ENCODE measurements around the gene SERPINB8. TPM values are rescaled to one million over a fixed set of nuclear protein-coding genes. Genes with fewer than 3 reads are reported as not detected.

Gene SERPINB8
- total and polyA plus RNA-seq, 2 of the 13 experiments (the other 11 are each of a cell fraction or from before 2014, with no cell fraction given) = 0.95 to 2.2 TPM

- TF ChIP-seq, protein P1, sequence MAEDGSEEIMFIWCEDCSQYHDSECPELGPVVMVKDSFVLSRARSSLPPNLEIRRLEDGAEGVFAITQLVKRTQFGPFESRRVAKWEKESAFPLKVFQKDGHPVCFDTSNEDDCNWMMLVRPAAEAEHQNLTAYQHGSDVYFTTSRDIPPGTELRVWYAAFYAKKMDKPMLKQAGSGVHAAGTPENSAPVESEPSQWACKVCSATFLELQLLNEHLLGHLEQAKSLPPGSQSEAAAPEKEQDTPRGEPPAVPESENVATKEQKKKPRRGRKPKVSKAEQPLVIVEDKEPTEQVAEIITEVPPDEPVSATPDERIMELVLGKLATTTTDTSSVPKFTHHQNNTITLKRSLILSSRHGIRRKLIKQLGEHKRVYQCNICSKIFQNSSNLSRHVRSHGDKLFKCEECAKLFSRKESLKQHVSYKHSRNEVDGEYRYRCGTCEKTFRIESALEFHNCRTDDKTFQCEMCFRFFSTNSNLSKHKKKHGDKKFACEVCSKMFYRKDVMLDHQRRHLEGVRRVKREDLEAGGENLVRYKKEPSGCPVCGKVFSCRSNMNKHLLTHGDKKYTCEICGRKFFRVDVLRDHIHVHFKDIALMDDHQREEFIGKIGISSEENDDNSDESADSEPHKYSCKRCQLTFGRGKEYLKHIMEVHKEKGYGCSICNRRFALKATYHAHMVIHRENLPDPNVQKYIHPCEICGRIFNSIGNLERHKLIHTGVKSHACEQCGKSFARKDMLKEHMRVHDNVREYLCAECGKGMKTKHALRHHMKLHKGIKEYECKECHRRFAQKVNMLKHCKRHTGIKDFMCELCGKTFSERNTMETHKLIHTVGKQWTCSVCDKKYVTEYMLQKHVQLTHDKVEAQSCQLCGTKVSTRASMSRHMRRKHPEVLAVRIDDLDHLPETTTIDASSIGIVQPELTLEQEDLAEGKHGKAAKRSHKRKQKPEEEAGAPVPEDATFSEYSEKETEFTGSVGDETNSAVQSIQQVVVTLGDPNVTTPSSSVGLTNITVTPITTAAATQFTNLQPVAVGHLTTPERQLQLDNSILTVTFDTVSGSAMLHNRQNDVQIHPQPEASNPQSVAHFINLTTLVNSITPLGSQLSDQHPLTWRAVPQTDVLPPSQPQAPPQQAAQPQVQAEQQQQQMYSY (CRISPR knock-in tag; IDR thresholded peaks at IDR 0.05) = no peak
- peak; percentile 54; the same call in 1 of the 2 replicates for TF ChIP-seq ZFP90 (CRISPR knock-in tag; IDR thresholded peaks at IDR 0.05; ENCODE audit: borderline replicate concordance)
- no peak for TF ChIP-seq ZKSCAN5 (CRISPR knock-in tag; IDR thresholded peaks at IDR 0.05)
- TF ChIP-seq HOXA3 (CRISPR knock-in tag; IDR thresholded peaks at IDR 0.05) = peak; percentile 44; the same call in 1 of the 2 replicates
- TF ChIP-seq, protein P2, sequence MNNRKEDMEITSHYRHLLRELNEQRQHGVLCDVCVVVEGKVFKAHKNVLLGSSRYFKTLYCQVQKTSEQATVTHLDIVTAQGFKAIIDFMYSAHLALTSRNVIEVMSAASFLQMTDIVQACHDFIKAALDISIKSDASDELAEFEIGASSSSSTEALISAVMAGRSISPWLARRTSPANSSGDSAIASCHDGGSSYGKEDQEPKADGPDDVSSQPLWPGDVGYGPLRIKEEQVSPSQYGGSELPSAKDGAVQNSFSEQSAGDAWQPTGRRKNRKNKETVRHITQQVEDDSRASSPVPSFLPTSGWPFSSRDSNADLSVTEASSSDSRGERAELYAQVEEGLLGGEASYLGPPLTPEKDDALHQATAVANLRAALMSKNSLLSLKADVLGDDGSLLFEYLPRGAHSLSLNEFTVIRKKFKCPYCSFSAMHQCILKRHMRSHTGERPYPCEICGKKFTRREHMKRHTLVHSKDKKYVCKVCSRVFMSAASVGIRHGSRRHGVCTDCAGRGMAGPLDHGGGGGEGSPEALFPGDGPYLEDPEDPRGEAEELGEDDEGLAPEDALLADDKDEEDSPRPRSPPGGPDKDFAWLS (CRISPR knock-in tag; IDR thresholded peaks at IDR 0.05; ENCODE audit: borderline replicate concordance) = no peak
- 0 out of 2 replicates have a peak, but pooled peaks have one; percentile 17 for TF ChIP-seq FOXP4 (CRISPR knock-in tag; IDR thresholded peaks at IDR 0.05)
- no peak for TF ChIP-seq RFX1 (IDR thresholded peaks at IDR 0.05)
- TF ChIP-seq KAT7 (CRISPR knock-in tag; IDR thresholded peaks at IDR 0.05; ENCODE audit: borderline replicate concordance) = peak; percentile 65; the same call in 1 of the 2 replicates
- TF ChIP-seq, protein P3, sequence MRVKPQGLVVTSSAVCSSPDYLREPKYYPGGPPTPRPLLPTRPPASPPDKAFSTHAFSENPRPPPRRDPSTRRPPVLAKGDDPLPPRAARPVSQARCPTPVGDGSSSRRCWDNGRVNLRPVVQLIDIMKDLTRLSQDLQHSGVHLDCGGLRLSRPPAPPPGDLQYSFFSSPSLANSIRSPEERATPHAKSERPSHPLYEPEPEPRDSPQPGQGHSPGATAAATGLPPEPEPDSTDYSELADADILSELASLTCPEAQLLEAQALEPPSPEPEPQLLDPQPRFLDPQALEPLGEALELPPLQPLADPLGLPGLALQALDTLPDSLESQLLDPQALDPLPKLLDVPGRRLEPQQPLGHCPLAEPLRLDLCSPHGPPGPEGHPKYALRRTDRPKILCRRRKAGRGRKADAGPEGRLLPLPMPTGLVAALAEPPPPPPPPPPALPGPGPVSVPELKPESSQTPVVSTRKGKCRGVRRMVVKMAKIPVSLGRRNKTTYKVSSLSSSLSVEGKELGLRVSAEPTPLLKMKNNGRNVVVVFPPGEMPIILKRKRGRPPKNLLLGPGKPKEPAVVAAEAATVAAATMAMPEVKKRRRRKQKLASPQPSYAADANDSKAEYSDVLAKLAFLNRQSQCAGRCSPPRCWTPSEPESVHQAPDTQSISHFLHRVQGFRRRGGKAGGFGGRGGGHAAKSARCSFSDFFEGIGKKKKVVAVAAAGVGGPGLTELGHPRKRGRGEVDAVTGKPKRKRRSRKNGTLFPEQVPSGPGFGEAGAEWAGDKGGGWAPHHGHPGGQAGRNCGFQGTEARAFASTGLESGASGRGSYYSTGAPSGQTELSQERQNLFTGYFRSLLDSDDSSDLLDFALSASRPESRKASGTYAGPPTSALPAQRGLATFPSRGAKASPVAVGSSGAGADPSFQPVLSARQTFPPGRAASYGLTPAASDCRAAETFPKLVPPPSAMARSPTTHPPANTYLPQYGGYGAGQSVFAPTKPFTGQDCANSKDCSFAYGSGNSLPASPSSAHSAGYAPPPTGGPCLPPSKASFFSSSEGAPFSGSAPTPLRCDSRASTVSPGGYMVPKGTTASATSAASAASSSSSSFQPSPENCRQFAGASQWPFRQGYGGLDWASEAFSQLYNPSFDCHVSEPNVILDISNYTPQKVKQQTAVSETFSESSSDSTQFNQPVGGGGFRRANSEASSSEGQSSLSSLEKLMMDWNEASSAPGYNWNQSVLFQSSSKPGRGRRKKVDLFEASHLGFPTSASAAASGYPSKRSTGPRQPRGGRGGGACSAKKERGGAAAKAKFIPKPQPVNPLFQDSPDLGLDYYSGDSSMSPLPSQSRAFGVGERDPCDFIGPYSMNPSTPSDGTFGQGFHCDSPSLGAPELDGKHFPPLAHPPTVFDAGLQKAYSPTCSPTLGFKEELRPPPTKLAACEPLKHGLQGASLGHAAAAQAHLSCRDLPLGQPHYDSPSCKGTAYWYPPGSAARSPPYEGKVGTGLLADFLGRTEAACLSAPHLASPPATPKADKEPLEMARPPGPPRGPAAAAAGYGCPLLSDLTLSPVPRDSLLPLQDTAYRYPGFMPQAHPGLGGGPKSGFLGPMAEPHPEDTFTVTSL (CRISPR knock-in tag; IDR thresholded peaks at IDR 0.05; ENCODE audit: borderline replicate concordance) = no peak
- no peak for TF ChIP-seq ZNF235 (CRISPR knock-in tag; IDR thresholded peaks at IDR 0.05; ENCODE audit: borderline replicate concordance)
- TF ChIP-seq NFKB2 (CRISPR knock-in tag; IDR thresholded peaks at IDR 0.05; ENCODE audit: borderline replicate concordance) = peak; percentile 10; the same call in 1 of the 2 replicates
- peak; percentile 74 for TF ChIP-seq NFYC (CRISPR knock-in tag; IDR thresholded peaks at IDR 0.05)
- TF ChIP-seq MAFK (conservative IDR thresholded peaks at IDR 0.05 in 1 of 2, IDR thresholded peaks at IDR 0.05 in 1 of 2; ENCODE audit: low read length in 2 of 2) = no peak
- no peak for TF ChIP-seq PITX1 (CRISPR knock-in tag; IDR thresholded peaks at IDR 0.05)
- peak; percentile 54; the same call in 1 of the 2 replicates for TF ChIP-seq RFXAP (CRISPR knock-in tag; IDR thresholded peaks at IDR 0.05; ENCODE audit: borderline replicate concordance)
These were observed at the start of gene SERPINB8 (continued) for GRCh38 chr18:63969942-63970808.
